HEK293 (cell line): ENCODE measurements around the gene ANO7.

ENCODE experiments used
- GFI1B ChIP-seq: fragments of 450-650 bp; formaldehyde crosslinking; IDR thresholded peaks from 2 replicates; pipeline ENCODE4 v1.5.1; 2016; ENCODE audit warnings: missing biosample characterization, missing genetic modification characterization
- HOXC10 ChIP-seq: sonication (generic); formaldehyde crosslinking; IDR thresholded peaks from 2 replicates; pipeline ENCODE4 v1.8.1; 2023; ENCODE audit warnings: mild to moderate bottlenecking, missing genetic modification reagents
- KLF16 ChIP-seq: fragments of 450-650 bp; formaldehyde crosslinking; IDR thresholded peaks from 2 replicates; pipeline ENCODE4 v1.5.1; 2017; ENCODE audit warnings: missing biosample characterization, missing genetic modification characterization
- KLF9 ChIP-seq: fragments of 450-650 bp; formaldehyde crosslinking; IDR thresholded peaks from 2 replicates; pipeline ENCODE4 v1.5.1; 2016; ENCODE audit warnings: missing biosample characterization, missing genetic modification characterization, low read depth
- SP2 ChIP-seq: fragments of 450-650 bp; formaldehyde crosslinking; IDR thresholded peaks from 2 replicates; pipeline ENCODE4 v1.5.1; 2016; ENCODE audit warnings: missing biosample characterization, missing genetic modification characterization
- WT1 ChIP-seq: fragments of 450-650 bp; formaldehyde crosslinking; IDR thresholded peaks from 2 replicates; pipeline ENCODE4 v1.5.1; 2016; ENCODE audit warnings: missing biosample characterization, missing genetic modification characterization
- ZBTB8A ChIP-seq: fragments of 450-650 bp; formaldehyde crosslinking; IDR thresholded peaks from 2 replicates; pipeline ENCODE4 v1.5.1; 2016; ENCODE audit warnings: missing biosample characterization, missing genetic modification characterization
- ZNF175 ChIP-seq: fragments of 450-650 bp; formaldehyde crosslinking; IDR thresholded peaks from 2 replicates; pipeline ENCODE4 v1.5.1; 2016; ENCODE audit warnings: missing biosample characterization, missing genetic modification characterization
- ZNF19 ChIP-seq: fragments of 450-650 bp; formaldehyde crosslinking; IDR thresholded peaks from 2 replicates; pipeline ENCODE4; 2016; ENCODE audit warnings: missing biosample characterization, missing genetic modification characterization, low read depth
- ZNF223 ChIP-seq: fragments of 450-650 bp; formaldehyde crosslinking; IDR thresholded peaks from 2 replicates; pipeline ENCODE4 v1.5.1; 2016; ENCODE audit warnings: missing biosample characterization, missing genetic modification characterization
- ZNF24 ChIP-seq: fragments of 450-650 bp; formaldehyde crosslinking; IDR thresholded peaks from 2 replicates; pipeline ENCODE4 v1.5.1; 2016; ENCODE audit warnings: missing biosample characterization, missing genetic modification characterization
- ZNF26 ChIP-seq: fragments of 450-650 bp; formaldehyde crosslinking; IDR thresholded peaks from 2 replicates; pipeline ENCODE4 v1.5.1; 2016; ENCODE audit warnings: missing biosample characterization, missing genetic modification characterization
- ZNF266 ChIP-seq: fragments of 450-650 bp; formaldehyde crosslinking; IDR thresholded peaks from 2 replicates; pipeline ENCODE4 v1.5.1; 2016; ENCODE audit warnings: missing biosample characterization, missing genetic modification characterization, low read depth
- ZNF324 ChIP-seq: fragments of 450-650 bp; formaldehyde crosslinking; IDR thresholded peaks from 2 replicates; pipeline ENCODE4 v1.5.1; 2016; ENCODE audit warnings: missing biosample characterization, missing genetic modification characterization
- ZNF366 ChIP-seq: fragments of 450-650 bp; formaldehyde crosslinking; conservative IDR thresholded peaks from 2 replicates; pipeline ENCODE4 v1.5.1; 2016; ENCODE audit warnings: missing biosample characterization, missing genetic modification characterization
- ZNF37A ChIP-seq: fragments of 450-650 bp; IDR thresholded peaks from 2 replicates; pipeline ENCODE4 v1.5.1; 2018; ENCODE audit warnings: missing biosample characterization, missing genetic modification characterization
- ZNF48 ChIP-seq: fragments of 450-650 bp; formaldehyde crosslinking; IDR thresholded peaks from 2 replicates; pipeline ENCODE4 v1.5.1; 2016; ENCODE audit warnings: missing biosample characterization, missing genetic modification characterization
- ZNF548 ChIP-seq: fragments of 450-650 bp; formaldehyde crosslinking; IDR thresholded peaks from 2 replicates; pipeline ENCODE4 v1.5.1; 2016; ENCODE audit warnings: missing biosample characterization, missing genetic modification characterization
- ZNF561 ChIP-seq: fragments of 450-650 bp; IDR thresholded peaks from 2 replicates; pipeline ENCODE4 v1.5.1; 2018; ENCODE audit warnings: missing biosample characterization, missing genetic modification characterization, borderline replicate concordance
- ZNF571 ChIP-seq: fragments of 450-650 bp; formaldehyde crosslinking; IDR thresholded peaks from 2 replicates; pipeline ENCODE4 v1.5.0; 2017; ENCODE audit warnings: missing biosample characterization, missing genetic modification characterization
- ZNF580 ChIP-seq: fragments of 450-650 bp; formaldehyde crosslinking; IDR thresholded peaks from 2 replicates; pipeline ENCODE4 v1.5.1; 2016; ENCODE audit warnings: missing biosample characterization, missing genetic modification characterization
- ZNF596 ChIP-seq: fragments of 450-650 bp; IDR thresholded peaks from 2 replicates; pipeline ENCODE4 v1.5.0; 2018; ENCODE audit warnings: missing biosample characterization, mild to moderate bottlenecking, missing genetic modification characterization, moderate library complexity
- ZNF624 ChIP-seq: fragments of 450-650 bp; formaldehyde crosslinking; IDR thresholded peaks from 2 replicates; pipeline ENCODE4 v1.5.1; 2017; ENCODE audit warnings: missing biosample characterization, missing genetic modification characterization
- ZNF660 ChIP-seq: fragments of 450-650 bp; IDR thresholded peaks from 2 replicates; pipeline ENCODE4 v1.5.1; 2018; ENCODE audit warnings: missing biosample characterization, mild to moderate bottlenecking, missing genetic modification characterization
- ZNF76 ChIP-seq: fragments of 450-650 bp; formaldehyde crosslinking; IDR thresholded peaks from 2 replicates; pipeline ENCODE4; 2016; ENCODE audit warnings: low read depth, missing biosample characterization, missing genetic modification characterization, borderline replicate concordance
- ZNF785 ChIP-seq: fragments of 450-650 bp; formaldehyde crosslinking; IDR thresholded peaks from 2 replicates; pipeline ENCODE4 v1.5.1; 2016; ENCODE audit warnings: missing biosample characterization, missing genetic modification characterization
- ZNF830 ChIP-seq: fragments of 450-650 bp; IDR thresholded peaks from 2 replicates; pipeline ENCODE4 v1.5.0; 2018; ENCODE audit warnings: missing biosample characterization, missing genetic modification characterization, low read depth, mild to moderate bottlenecking, moderate library complexity
- ZSCAN16 ChIP-seq: fragments of 450-650 bp; formaldehyde crosslinking; IDR thresholded peaks from 2 replicates; pipeline ENCODE4 v1.5.1; 2016; ENCODE audit warnings: missing biosample characterization, missing genetic modification characterization
- ZSCAN18 ChIP-seq: fragments of 450-650 bp; formaldehyde crosslinking; IDR thresholded peaks from 2 replicates; pipeline ENCODE4 v1.5.1; 2016; ENCODE audit warnings: missing biosample characterization, missing genetic modification characterization
- TF ChIP-seq, protein P1 (sequence below): IDR thresholded peaks from 2 replicates; pipeline ENCODE4 v1.6.1; 2011; ENCODE audit warnings: mild to moderate bottlenecking, low read depth, low read length, borderline replicate concordance
- TF ChIP-seq, protein P2 (sequence below): fragments of 450-650 bp; formaldehyde crosslinking; IDR thresholded peaks from 2 replicates; pipeline ENCODE4 v1.5.1; 2016; ENCODE audit warnings: missing biosample characterization, missing genetic modification characterization, low read depth

The ANO7 gene

GRCh38 chr2:241149925-241150659, 38.4 kb upstream of the ANO7 start, which contains the start of gene PPP1R7 (continued):
- no peak for TF ChIP-seq ZSCAN16
- TF ChIP-seq ZBTB8A, result no peak; the same call in none of the 2 replicates
- TF ChIP-seq ZSCAN18, result no peak
- no peak; the same call in 1 of the 2 replicates for TF ChIP-seq ZNF660
- peak; percentile 69 for TF ChIP-seq SP2 (tag by site-specific recombination)
- TF ChIP-seq HOXC10 (CRISPR knock-in tag), result no peak
- TF ChIP-seq ZNF366, result peak; percentile 66
- TF ChIP-seq ZNF48, result no peak
- TF ChIP-seq WT1 (tag by site-specific recombination), result peak; percentile 33; the same call in 1 of the 2 replicates
- no peak for TF ChIP-seq ZNF26 (tag by site-specific recombination)
- TF ChIP-seq ZNF76, result peak; percentile 93
- peak; percentile 32 for TF ChIP-seq KLF16 (tag by site-specific recombination)
- TF ChIP-seq ZNF571 (tag by site-specific recombination), result no peak
- TF ChIP-seq ZNF580, result peak; percentile 77
- TF ChIP-seq ZNF548, result peak; percentile 49; the same call in 1 of the 2 replicates
- no peak for TF ChIP-seq ZNF624
- TF ChIP-seq ZNF19 (tag by site-specific recombination), result no peak
- TF ChIP-seq ZNF785, result peak; percentile 77; the same call in 1 of the 2 replicates
- TF ChIP-seq ZNF24 (tag by site-specific recombination), result peak; percentile 87
- no peak for TF ChIP-seq ZNF561 (tag by site-specific recombination)
- no peak for TF ChIP-seq ZNF223 (tag by site-specific recombination)
- 0 out of 2 replicates have a peak, but pooled peaks have one; percentile 7 for TF ChIP-seq ZNF37A (tag by site-specific recombination)
- TF ChIP-seq, protein P1, sequence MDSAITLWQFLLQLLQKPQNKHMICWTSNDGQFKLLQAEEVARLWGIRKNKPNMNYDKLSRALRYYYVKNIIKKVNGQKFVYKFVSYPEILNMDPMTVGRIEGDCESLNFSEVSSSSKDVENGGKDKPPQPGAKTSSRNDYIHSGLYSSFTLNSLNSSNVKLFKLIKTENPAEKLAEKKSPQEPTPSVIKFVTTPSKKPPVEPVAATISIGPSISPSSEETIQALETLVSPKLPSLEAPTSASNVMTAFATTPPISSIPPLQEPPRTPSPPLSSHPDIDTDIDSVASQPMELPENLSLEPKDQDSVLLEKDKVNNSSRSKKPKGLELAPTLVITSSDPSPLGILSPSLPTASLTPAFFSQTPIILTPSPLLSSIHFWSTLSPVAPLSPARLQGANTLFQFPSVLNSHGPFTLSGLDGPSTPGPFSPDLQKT, result peak; percentile 64; the same call in 1 of the 2 replicates
- TF ChIP-seq, protein P2, sequence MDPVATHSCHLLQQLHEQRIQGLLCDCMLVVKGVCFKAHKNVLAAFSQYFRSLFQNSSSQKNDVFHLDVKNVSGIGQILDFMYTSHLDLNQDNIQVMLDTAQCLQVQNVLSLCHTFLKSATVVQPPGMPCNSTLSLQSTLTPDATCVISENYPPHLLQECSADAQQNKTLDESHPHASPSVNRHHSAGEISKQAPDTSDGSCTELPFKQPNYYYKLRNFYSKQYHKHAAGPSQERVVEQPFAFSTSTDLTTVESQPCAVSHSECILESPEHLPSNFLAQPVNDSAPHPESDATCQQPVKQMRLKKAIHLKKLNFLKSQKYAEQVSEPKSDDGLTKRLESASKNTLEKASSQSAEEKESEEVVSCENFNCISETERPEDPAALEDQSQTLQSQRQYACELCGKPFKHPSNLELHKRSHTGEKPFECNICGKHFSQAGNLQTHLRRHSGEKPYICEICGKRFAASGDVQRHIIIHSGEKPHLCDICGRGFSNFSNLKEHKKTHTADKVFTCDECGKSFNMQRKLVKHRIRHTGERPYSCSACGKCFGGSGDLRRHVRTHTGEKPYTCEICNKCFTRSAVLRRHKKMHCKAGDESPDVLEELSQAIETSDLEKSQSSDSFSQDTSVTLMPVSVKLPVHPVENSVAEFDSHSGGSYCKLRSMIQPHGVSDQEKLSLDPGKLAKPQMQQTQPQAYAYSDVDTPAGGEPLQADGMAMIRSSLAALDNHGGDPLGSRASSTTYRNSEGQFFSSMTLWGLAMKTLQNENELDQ (tag by site-specific recombination), result no peak
- TF ChIP-seq ZNF596, result no peak
- TF ChIP-seq ZNF266 (tag by site-specific recombination), result no peak
- TF ChIP-seq GFI1B, result no peak
- peak; percentile 25; the same call in 1 of the 2 replicates for TF ChIP-seq KLF9
- peak; percentile 90 for TF ChIP-seq ZNF324 (tag by site-specific recombination)
- no peak for TF ChIP-seq ZNF175 (tag by site-specific recombination)
- TF ChIP-seq ZNF830 (tag by site-specific recombination), result no peak
